GM18505 (cell line): ENCODE data around the gene CUZD1.
"Not testable (repeated sequence)": the region's sequence is repeated elsewhere in the genome, so short reads cannot be mapped to it uniquely, and the experiment has no call there.

Experiments
- ATAC-seq: cut with Tn5 transposase; IDR thresholded peaks from one replicate; pipeline ENCODE4 v1.9.1; 2021; ENCODE audit not compliant: unreplicated experiment
- POLR2A ChIP-seq: IDR thresholded peaks from 4 replicates; pipeline ENCODE4 v1.6.1; 2011; ENCODE audit warnings: borderline replicate concordance; ENCODE audit not compliant: insufficient read depth, insufficient read length; ENCODE audit errors: extremely low read depth

The CUZD1 gene

GRCh38 chr10:122864901-122865300 lies 19.2 kb upstream of the CUZD1 start:
- no peak for TF ChIP-seq POLR2A
- ATAC-seq = no peak

- TF ChIP-seq POLR2A = no peak
- ATAC-seq = no peak
Observed at GRCh38 chr10:122864194-122864592, 18.5 kb upstream of the CUZD1 start.

GRCh38 chr10:122863216-122864193 lies 17.8 kb upstream of the CUZD1 start:
- no peak for ATAC-seq
- no peak for TF ChIP-seq POLR2A

GRCh38 chr10:122861711-122862161 lies 16.1 kb upstream of the CUZD1 start:
- TF ChIP-seq POLR2A = no peak
- no peak for ATAC-seq

- ATAC-seq = no peak
- no peak for TF ChIP-seq POLR2A
Observed at GRCh38 chr10:122859527-122859926, 13.9 kb upstream of the CUZD1 start.

GRCh38 chr10:122858042-122858441 lies 12.4 kb upstream of the CUZD1 start:
- ATAC-seq = not testable (repeated sequence)

GRCh38 chr10:122856902-122857301 lies 11.2 kb upstream of the CUZD1 start:
- TF ChIP-seq POLR2A = no peak
- no peak for ATAC-seq

GRCh38 chr10:122855745-122856144 lies 10.1 kb upstream of the CUZD1 start:
- TF ChIP-seq POLR2A = no peak
- no peak for ATAC-seq

- no peak for ATAC-seq
- TF ChIP-seq POLR2A = no peak
Observed at GRCh38 chr10:122854648-122855047, 9.0 kb upstream of the CUZD1 start.

- TF ChIP-seq POLR2A = no peak
- ATAC-seq = no peak
Observed at GRCh38 chr10:122853665-122854313, 8.1 kb upstream of the CUZD1 start.

- no peak for TF ChIP-seq POLR2A
- no peak for ATAC-seq
Observed at GRCh38 chr10:122852261-122852660, 6.6 kb upstream of the CUZD1 start.

GRCh38 chr10:122850705-122851640 lies 5.3 kb upstream of the CUZD1 start:
- ATAC-seq = no peak
- TF ChIP-seq POLR2A = no peak
